ENCODE data around the gene UBE2J1. TPM values are rescaled to one million over a fixed set of nuclear protein-coding genes. Genes with fewer than 3 reads are reported as not detected.

UBE2J1 gene
- total and polyA plus RNA-seq, 2 donors (not counting 3 experiments of a cell fraction or from before 2014, with no cell fraction given), result 44.4 to 96.6 TPM

DNA sequence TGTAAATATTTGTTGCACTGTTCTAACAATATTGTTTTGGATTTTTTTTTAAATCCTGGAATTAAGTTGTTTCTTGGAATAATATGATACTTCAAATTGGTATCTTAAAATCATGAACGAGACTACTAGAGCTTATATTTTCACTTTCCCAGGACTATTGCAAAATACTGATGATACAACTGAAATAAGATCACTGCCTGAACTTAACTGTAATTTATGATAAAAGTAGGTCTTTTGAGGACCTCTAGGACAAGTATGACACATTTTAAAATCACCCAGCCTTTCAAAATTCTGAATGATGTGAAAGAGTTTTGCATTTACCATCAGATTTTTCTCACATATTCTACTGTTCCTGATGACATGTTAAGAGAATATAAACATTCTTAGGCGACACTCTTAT is 8.6 kb upstream of the UBE2J1 start:
- no peak overlapping the region for H3K27ac ChIP-seq (ENCODE audit: insufficient read depth, low read depth, low read length)
- FAIRE-seq (no peak), DNase-seq (ENCODE audit: low read depth, low spot score) (no peak)
- H3K9me3 ChIP-seq (replicated peaks; ENCODE audit: control insufficient read depth, insufficient read depth, low read length), result no peaks in the 10 kb centered on the region
- H3K79me2 ChIP-seq (ENCODE audit: control insufficient read depth, insufficient read depth, low read length), result no peaks in the 10 kb centered on the region
- intact Hi-C loops (cut with micrococcal nuclease) (no loop called here), dilution Hi-C loops (cut with MboI; ENCODE audit: extremely low pct_ligation_motif_present, low sequenced_read_pairs) (no loop called here)
- CTCF ChIA-PET, result interaction anchor here (0.6 to 2.2 kb wide), 4 partner anchors 10 to 276 kb away, joined by 3 to 12 read pairs (median 6); no protein-coding TSS in a partner anchor
- no peak overlapping the region for H2AFZ ChIP-seq (ENCODE audit: low read depth, low read length)
- BruUV-seq (replicated peaks), result no TSS peak
- no peaks in the 10 kb centered on the region for H3K27me3 ChIP-seq (ENCODE audit: control insufficient read depth in 2 of 2, insufficient read depth in 2 of 2, low read length in 2 of 2)
- no peak overlapping the region for H3K9ac ChIP-seq (replicated peaks; ENCODE audit: extremely low read depth, insufficient read depth, low read length)
- H3K4me2 ChIP-seq (ENCODE audit: insufficient read depth, low read length), result no peak overlapping the region
- POLR2A ChIA-PET, result no interaction called here
- H3K4me3 ChIP-seq (replicated peaks in 1 of 3; ENCODE audit: insufficient read depth in 1 of 3, low read depth in 1 of 3, low read length in 3 of 3), result no peak overlapping the region
- H3K4me1 ChIP-seq (ENCODE audit: control insufficient read depth, extremely low read depth, insufficient read depth, low read length), result peaks cover 7% of the 10 kb centered on the region
- no peaks in the 10 kb centered on the region for H4K20me1 ChIP-seq (replicated peaks; ENCODE audit: control insufficient read depth, extremely low read depth, insufficient read depth, low read length)
- H3K9me1 ChIP-seq (replicated peaks; ENCODE audit: control insufficient read depth, extremely low read depth, insufficient read depth, low read length), result no peaks in the 10 kb centered on the region
- TF ChIP-seq JUN (IDR thresholded peaks at IDR 0.05; ENCODE audit: borderline replicate concordance, insufficient read depth, insufficient read length, low read depth) (no peak), EZH2 (IDR thresholded peaks at IDR 0.05; ENCODE audit: borderline replicate concordance, low read depth, low read length, severe bottlenecking) (no peak)
- no peaks in the 10 kb centered on the region for H3K36me3 ChIP-seq (ENCODE audit: control insufficient read depth in 2 of 2, extremely low read depth in 1 of 2, insufficient read depth in 2 of 2, low read length in 2 of 2)

DNA sequence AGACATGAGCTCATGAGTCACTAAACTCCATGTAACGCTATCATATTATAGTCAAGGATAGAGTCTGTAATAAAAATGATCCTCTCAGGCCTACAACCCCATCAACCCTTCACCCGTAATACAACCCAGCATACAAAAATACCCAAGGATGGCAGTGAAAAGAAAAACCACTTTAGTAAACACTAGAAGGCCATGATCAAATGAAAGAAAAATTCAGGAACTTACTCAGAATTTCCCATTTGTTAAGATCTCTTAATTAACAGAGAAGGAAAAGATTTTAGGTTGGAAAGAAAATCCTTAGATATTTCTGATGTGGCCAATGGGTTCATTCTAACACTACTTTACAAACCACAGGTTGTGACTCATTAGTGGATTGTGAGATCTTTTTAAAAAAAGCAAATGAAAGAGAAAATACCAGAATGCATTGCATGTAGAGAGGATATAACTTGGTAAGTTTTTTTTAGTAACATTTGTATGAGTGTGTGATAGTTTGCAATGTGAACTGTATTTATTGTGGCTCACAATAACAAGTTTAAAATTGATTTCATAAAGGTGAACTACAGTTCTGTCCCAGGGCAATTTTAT is 8.0 kb upstream of the UBE2J1 start:
- H3K4me1 ChIP-seq (ENCODE audit: control insufficient read depth, extremely low read depth, insufficient read depth, low read length), result peaks cover 7% of the 10 kb centered on the region
- H3K9me1 ChIP-seq (replicated peaks; ENCODE audit: control insufficient read depth, extremely low read depth, insufficient read depth, low read length), result no peaks in the 10 kb centered on the region
- H3K79me2 ChIP-seq (ENCODE audit: control insufficient read depth, insufficient read depth, low read length), result no peaks in the 10 kb centered on the region
- no peak for DNase-seq (ENCODE audit: low read depth, low spot score)
- intact Hi-C loops (cut with micrococcal nuclease) (no loop called here), dilution Hi-C loops (cut with MboI; ENCODE audit: extremely low pct_ligation_motif_present, low sequenced_read_pairs) (no loop called here)
- H3K36me3 ChIP-seq (ENCODE audit: control insufficient read depth in 2 of 2, extremely low read depth in 1 of 2, insufficient read depth in 2 of 2, low read length in 2 of 2), result no peaks in the 10 kb centered on the region
- no peak overlapping the region for H3K4me2 ChIP-seq (ENCODE audit: insufficient read depth, low read length)
- no TSS peak for BruUV-seq (replicated peaks)
- ChIA-PET CTCF (interaction anchor here (1.4 to 2.2 kb wide), 5 partner anchors 8 to 49 kb away, joined by 4 to 12 read pairs (median 5); no protein-coding TSS in a partner anchor), POLR2A (no interaction called here)
- TF ChIP-seq JUN (IDR thresholded peaks at IDR 0.05; ENCODE audit: borderline replicate concordance, insufficient read depth, insufficient read length, low read depth) (no peak), POLR2AphosphoS5 (IDR thresholded peaks at IDR 0.05; ENCODE audit: insufficient read depth, low read depth, low read length) (no peak), FOS (IDR thresholded peaks at IDR 0.05; ENCODE audit: borderline replicate concordance, insufficient read depth, low read length) (no peak), POLR2A (IDR thresholded peaks at IDR 0.05; ENCODE audit: low read depth, low read length) (no peak), GATA2 (IDR thresholded peaks at IDR 0.05; ENCODE audit: insufficient read depth, insufficient read length, low read depth, low read length) (no peak), MYC (IDR thresholded peaks at IDR 0.05; ENCODE audit: low read depth, low read length) (no peak), EZH2 (IDR thresholded peaks at IDR 0.05; ENCODE audit: borderline replicate concordance, low read depth, low read length, severe bottlenecking) (no peak)
- TF ChIP-seq, protein P1, sequence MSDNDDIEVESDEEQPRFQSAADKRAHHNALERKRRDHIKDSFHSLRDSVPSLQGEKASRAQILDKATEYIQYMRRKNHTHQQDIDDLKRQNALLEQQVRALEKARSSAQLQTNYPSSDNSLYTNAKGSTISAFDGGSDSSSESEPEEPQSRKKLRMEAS (IDR thresholded peaks at IDR 0.05; ENCODE audit: insufficient read depth, insufficient read length), result no peak
- TF ChIP-seq, protein P2, sequence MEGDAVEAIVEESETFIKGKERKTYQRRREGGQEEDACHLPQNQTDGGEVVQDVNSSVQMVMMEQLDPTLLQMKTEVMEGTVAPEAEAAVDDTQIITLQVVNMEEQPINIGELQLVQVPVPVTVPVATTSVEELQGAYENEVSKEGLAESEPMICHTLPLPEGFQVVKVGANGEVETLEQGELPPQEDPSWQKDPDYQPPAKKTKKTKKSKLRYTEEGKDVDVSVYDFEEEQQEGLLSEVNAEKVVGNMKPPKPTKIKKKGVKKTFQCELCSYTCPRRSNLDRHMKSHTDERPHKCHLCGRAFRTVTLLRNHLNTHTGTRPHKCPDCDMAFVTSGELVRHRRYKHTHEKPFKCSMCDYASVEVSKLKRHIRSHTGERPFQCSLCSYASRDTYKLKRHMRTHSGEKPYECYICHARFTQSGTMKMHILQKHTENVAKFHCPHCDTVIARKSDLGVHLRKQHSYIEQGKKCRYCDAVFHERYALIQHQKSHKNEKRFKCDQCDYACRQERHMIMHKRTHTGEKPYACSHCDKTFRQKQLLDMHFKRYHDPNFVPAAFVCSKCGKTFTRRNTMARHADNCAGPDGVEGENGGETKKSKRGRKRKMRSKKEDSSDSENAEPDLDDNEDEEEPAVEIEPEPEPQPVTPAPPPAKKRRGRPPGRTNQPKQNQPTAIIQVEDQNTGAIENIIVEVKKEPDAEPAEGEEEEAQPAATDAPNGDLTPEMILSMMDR (IDR thresholded peaks at IDR 0.05; ENCODE audit: extremely low read depth in 1 of 2, insufficient read depth in 1 of 2, low read depth in 1 of 2, low read length in 2 of 2), result no peak
- H3K4me3 ChIP-seq (replicated peaks in 1 of 3; ENCODE audit: insufficient read depth in 1 of 3, low read depth in 1 of 3, low read length in 3 of 3), result no peak overlapping the region
- H4K20me1 ChIP-seq (replicated peaks; ENCODE audit: control insufficient read depth, extremely low read depth, insufficient read depth, low read length), result no peaks in the 10 kb centered on the region
- H3K9me3 ChIP-seq (replicated peaks; ENCODE audit: control insufficient read depth, insufficient read depth, low read length), result no peaks in the 10 kb centered on the region
- no peak overlapping the region for H2AFZ ChIP-seq (ENCODE audit: low read depth, low read length)
- no peak overlapping the region for H3K9ac ChIP-seq (replicated peaks; ENCODE audit: extremely low read depth, insufficient read depth, low read length)
- H3K27ac ChIP-seq (ENCODE audit: insufficient read depth, low read depth, low read length), result no peak overlapping the region
- FAIRE-seq, result no peak
- no peaks in the 10 kb centered on the region for H3K27me3 ChIP-seq (ENCODE audit: control insufficient read depth in 2 of 2, insufficient read depth in 2 of 2, low read length in 2 of 2)

Measured in endothelial cell of umbilical vein (primary cell).